Measurements from ENCODE around the gene ATP1A1. TPM values are rescaled to one million over a fixed set of nuclear protein-coding genes. Genes with fewer than 3 reads are reported as not detected.

The ATP1A1 gene
- 725 and 867 TPM in 2 replicates for total RNA-seq (2011; cell fraction: chromatin; rRNA removed; ENCODE audit: low replicate concordance)
- total RNA-seq (2011; cell fraction: nucleolus; rRNA removed), result 1,035 and 1,106 TPM in 2 replicates
- total RNA-seq (2011; cell fraction: nucleoplasm; rRNA removed), result 881 and 968 TPM in 2 replicates
- total RNA-seq (2014; rRNA removed) (234 and 262 TPM in 2 replicates), total RNA-seq (2014; rRNA removed; fragmentation: Illumina TruSeq; extraction: Trizol) (109 and 122 TPM in 2 replicates), total RNA-seq (2015; rRNA removed; fragmentation: Illumina TruSeq; extraction: Trizol) (99.3 and 103 TPM in 2 replicates), total RNA-seq (2021) (319 and 354 TPM in 2 replicates), polyA plus RNA-seq (2011; rRNA removed) (358 and 513 TPM in 2 replicates), polyA plus RNA-seq (2014; fragmentation: Illumina TruSeq; extraction: Trizol) (358 and 388 TPM in 2 replicates), polyA plus RNA-seq (2014; fragmentation: Nextera tagmentation; extraction: Ambion mirVana) (100 to 1,000 TPM; 113 to 135 TPM), polyA plus RNA-seq (2014; rRNA removed) (261 and 293 TPM in 2 replicates), polyA minus RNA-seq (2011; rRNA and poly(A)+ RNA removed) (616 and 874 TPM in 2 replicates), Bru-seq, nascent RNA (percentile 96 among the genes with signal in this experiment), BruChase-seq, experiment 1, labeled RNA remaining after a 2-hour chase (percentile 92 among the genes with signal in this experiment), BruChase-seq, experiment 2, labeled RNA remaining after a 6-hour chase (percentile 94 among the genes with signal in this experiment)
- polyA plus RNA-seq (2011; cell fraction: cytosol; rRNA removed), result 378 and 399 TPM in 2 replicates
- 255 and 257 TPM in 2 replicates for polyA plus RNA-seq (2011; cell fraction: nucleus; rRNA removed)
- 185 and 295 TPM in 2 replicates for polyA plus RNA-seq (2012)
- polyA minus RNA-seq (2011; cell fraction: cytosol; rRNA and poly(A)+ RNA removed), result 258 and 300 TPM in 2 replicates
- 138 and 192 TPM in 2 replicates for polyA minus RNA-seq (2011; cell fraction: nucleus; rRNA and poly(A)+ RNA removed)
- long read RNA-seq, experiment 1, transcript ATP1A1-201 (23 exons, 3,654 nt), result major isoform, 250 of 681 reads
- long read RNA-seq, experiment 1, partial matches to known transcripts, result 396 of 681 reads
- long read RNA-seq, experiment 1, other reads (novel, unspliced or antisense), result 32 of 681 reads
- long read RNA-seq, experiment 2, transcript ATP1A1-201 (23 exons, 3,654 nt), result major isoform, 208 of 501 reads
- long read RNA-seq, experiment 2, partial matches to known transcripts, result 205 of 501 reads
- long read RNA-seq, experiment 2, other reads (novel, unspliced or antisense), result 87 of 501 reads
- long read RNA-seq, experiment 3, transcript ATP1A1-201 (23 exons, 3,654 nt), result major isoform, 160 of 221 reads
- long read RNA-seq, experiment 3, partial matches to known transcripts, result 42 of 221 reads
- long read RNA-seq, experiment 3, other reads (novel, unspliced or antisense), result 18 of 221 reads

DNA sequence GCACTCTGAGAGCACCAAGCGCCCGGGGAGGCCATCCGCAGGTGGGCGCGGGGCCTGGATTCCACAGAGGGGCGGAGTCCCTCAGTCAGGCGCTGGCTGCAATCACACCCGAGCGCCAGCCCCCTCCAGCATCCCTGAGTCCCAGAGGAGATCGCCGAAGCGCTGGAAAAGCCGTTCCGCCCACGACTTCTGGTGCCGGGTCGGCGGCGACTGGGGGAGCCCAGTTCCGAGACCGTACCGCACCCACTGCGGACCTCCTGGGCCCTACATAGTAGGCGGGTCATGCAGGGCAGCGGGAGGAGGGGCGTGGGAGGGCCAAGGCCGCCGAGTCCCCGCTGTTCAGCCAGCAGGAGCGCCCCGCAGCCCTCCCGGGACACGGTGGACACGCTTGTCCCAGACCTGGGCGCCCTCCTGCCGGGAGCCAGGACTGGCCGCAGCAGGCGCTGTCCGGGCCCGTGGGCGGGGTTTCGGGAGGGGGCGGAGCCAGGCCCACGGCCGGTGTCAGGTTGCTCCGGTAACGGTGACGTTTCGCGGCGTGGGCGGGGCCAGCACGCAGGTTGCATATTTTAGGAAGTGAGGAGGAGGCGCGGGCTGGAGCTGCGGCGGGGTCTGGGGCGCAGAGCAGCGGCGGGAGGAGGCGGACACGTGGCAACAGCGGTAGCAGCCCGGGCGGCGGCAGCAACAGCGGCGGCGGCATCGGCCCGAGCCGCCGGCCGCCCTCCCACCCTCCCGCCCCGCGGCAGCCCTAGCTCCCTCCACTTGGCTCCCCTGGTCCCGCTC lies at the start of gene ATP1A1:
ATP1A1 (plus strand) TSS at position 594 of the 780 bp plus-strand sequence. CDS start 268 bp downstream, outside the sequence.
- 2% methylated on average over 52 of the region's 78 CpGs for WGBS (ENCODE audit: insufficient coverage, low coverage, missing lambda C conversion rate)
- Histone ChIP-seq H2AFZ (ENCODE audit: low read depth, low read length) (peak within 1 kb of the TSS; percentile 95), H3K27me3 (ENCODE audit: control insufficient read depth in 2 of 2, insufficient read depth in 2 of 2, low read length in 2 of 2) (0 out of 5 replicates have a peak, but pooled peaks cover 0 to 3% of the 10 kb centered on the region in 2 experiments), H3K9me1 (ENCODE audit: control insufficient read depth, insufficient read depth, low read length) (no peaks in the 10 kb centered on the region), H3K4me1 (replicated peaks in 1 of 2; ENCODE audit: control insufficient read depth in 2 of 2, insufficient read depth in 2 of 2, low read length in 2 of 2) (peaks cover 18 to 37% of the 10 kb centered on the region in 2 experiments), H3K36me3 (ENCODE audit: control insufficient read depth, insufficient read depth, low read length) (peaks cover 16% of the 10 kb centered on the region), H3K79me2 (ENCODE audit: control insufficient read depth, insufficient read depth, low read length) (peaks cover 46% of the 10 kb centered on the region), H3K4me2 (ENCODE audit: insufficient read depth, low read length) (peak within 1 kb of the TSS; percentile 91), H3K4me3 (peak within 1 kb of the TSS; percentile 73), H3K9ac (ENCODE audit: insufficient read depth in 1 of 2, low read depth in 2 of 2, low read length in 2 of 2) (peak within 1 kb of the TSS; percentile 77 to 95), H3K27ac (ENCODE audit: extremely low read depth, low read depth, low read length) (peak within 1 kb of the TSS; percentile 90), H4K20me1 (replicated peaks; ENCODE audit: control insufficient read depth, insufficient read depth, low read length) (peaks cover 39% of the 10 kb centered on the region), H3K9me3 (replicated peaks; ENCODE audit: control insufficient read depth, insufficient read depth, low read depth, low read length) (no peaks in the 10 kb centered on the region)
- FAIRE-seq (peak; percentile 84), DNase-seq (ENCODE audit: extremely low read depth in 1 of 4, low spot score in 3 of 4) (peak; percentile 97 to 99 (median 99)), ATAC-seq (peak; percentile 84)
- BruUV-seq (replicated peaks), result no TSS peak
- ChIA-PET CTCF (ENCODE audit: low intra/inter-chr PET ratio) (no interaction called here), POLR2A (interaction anchor here (0.5 to 4.7 kb wide), 10 partner anchors 11 to 245 kb away, joined by 3 to 33 read pairs (median 3); no protein-coding TSS in a partner anchor)
- intact Hi-C loops (cut with micrococcal nuclease), result no loop called here
- in situ Hi-C loops (cut with MboI), result no loop called here
- TF ChIP-seq PML (IDR thresholded peaks at IDR 0.05; ENCODE audit: low read length) (peak; percentile 66; the same call in 1 of the 2 replicates), SIN3A (IDR thresholded peaks at IDR 0.05; ENCODE audit: borderline replicate concordance in 2 of 2, control insufficient read depth in 1 of 2, low read depth in 2 of 2, low read length in 2 of 2) (0 out of 4 replicates have a peak, but pooled peaks have one; percentile 49 to 76), RB1 (IDR thresholded peaks at IDR 0.05; ENCODE audit: low read depth) (peak; percentile 54; the same call in 1 of the 2 replicates), WHSC1 (IDR thresholded peaks at IDR 0.05; ENCODE audit: low read length) (no peak), HNRNPLL (IDR thresholded peaks at IDR 0.05; ENCODE audit: low read depth, low read length, poor library complexity, severe bottlenecking) (peak; percentile 61), ZKSCAN1 (IDR thresholded peaks at IDR 0.05; ENCODE audit: low read depth, low read length) (no peak), KLF10 (CRISPR knock-in tag; IDR thresholded peaks at IDR 0.05) (no peak), ILF3 (IDR thresholded peaks at IDR 0.05; ENCODE audit: borderline replicate concordance) (no peak), ARID1B (IDR thresholded peaks at IDR 0.05) (peak; percentile 31; the same call in 1 of the 2 replicates), ZNF212 (CRISPR knock-in tag; IDR thresholded peaks at IDR 0.05) (0 out of 2 replicates have a peak, but pooled peaks have one; percentile 27), SMARCA4 (IDR thresholded peaks at IDR 0.05) (no peak)
- TF ChIP-seq, protein P1, sequence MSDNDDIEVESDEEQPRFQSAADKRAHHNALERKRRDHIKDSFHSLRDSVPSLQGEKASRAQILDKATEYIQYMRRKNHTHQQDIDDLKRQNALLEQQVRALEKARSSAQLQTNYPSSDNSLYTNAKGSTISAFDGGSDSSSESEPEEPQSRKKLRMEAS (CRISPR knock-in tag; IDR thresholded peaks at IDR 0.05), result peak; percentile 83
- TF ChIP-seq, protein P2, sequence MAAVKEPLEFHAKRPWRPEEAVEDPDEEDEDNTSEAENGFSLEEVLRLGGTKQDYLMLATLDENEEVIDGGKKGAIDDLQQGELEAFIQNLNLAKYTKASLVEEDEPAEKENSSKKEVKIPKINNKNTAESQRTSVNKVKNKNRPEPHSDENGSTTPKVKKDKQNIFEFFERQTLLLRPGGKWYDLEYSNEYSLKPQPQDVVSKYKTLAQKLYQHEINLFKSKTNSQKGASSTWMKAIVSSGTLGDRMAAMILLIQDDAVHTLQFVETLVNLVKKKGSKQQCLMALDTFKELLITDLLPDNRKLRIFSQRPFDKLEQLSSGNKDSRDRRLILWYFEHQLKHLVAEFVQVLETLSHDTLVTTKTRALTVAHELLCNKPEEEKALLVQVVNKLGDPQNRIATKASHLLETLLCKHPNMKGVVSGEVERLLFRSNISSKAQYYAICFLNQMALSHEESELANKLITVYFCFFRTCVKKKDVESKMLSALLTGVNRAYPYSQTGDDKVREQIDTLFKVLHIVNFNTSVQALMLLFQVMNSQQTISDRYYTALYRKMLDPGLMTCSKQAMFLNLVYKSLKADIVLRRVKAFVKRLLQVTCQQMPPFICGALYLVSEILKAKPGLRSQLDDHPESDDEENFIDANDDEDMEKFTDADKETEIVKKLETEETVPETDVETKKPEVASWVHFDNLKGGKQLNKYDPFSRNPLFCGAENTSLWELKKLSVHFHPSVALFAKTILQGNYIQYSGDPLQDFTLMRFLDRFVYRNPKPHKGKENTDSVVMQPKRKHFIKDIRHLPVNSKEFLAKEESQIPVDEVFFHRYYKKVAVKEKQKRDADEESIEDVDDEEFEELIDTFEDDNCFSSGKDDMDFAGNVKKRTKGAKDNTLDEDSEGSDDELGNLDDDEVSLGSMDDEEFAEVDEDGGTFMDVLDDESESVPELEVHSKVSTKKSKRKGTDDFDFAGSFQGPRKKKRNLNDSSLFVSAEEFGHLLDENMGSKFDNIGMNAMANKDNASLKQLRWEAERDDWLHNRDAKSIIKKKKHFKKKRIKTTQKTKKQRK (IDR thresholded peaks at IDR 0.05; ENCODE audit: borderline replicate concordance, low read depth, low read length), result no peak
